ENCODE data around the gene OLAH. TPM values are rescaled to one million over a fixed set of nuclear protein-coding genes. Genes with fewer than 3 reads are reported as not detected.
A peak's percentile ranks its signal among the peaks of the same experiment; 100 is the strongest.

The OLAH gene
- total and polyA plus RNA-seq, 8 donors = 0.53 to 1.6 TPM; not detected in 6

DNA sequence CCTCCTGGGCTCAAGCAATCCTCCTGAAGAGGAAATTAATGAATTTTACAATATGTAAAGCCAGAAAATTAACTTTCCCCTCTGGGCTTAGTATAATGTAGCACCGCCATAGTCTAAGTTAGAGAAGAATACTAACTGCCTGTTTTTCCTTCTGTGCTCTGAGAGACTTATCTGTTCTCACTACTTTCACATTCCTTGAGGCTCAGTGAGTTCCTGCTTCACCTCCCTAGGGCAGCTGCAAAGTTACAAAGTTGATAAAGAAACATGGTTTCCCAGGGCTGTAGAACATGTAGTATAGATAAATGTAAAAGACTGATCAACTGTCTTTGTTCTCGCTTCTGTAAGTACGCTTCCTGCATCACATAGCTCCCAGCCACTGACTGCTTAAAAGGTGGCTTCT lies 16.0 kb upstream of the OLAH start:
- Histone ChIP-seq H3K36me3 (no peaks in the 10 kb centered on the region), H3K4me3 (no peak overlapping the region), H3K27ac (no peak overlapping the region), H3K4me1 (peaks cover 0 to 4% (median 0%) of the 10 kb centered on the region in 4 donors), H3K9me3 (no peaks in the 10 kb centered on the region), H3K27me3 (no peaks in the 10 kb centered on the region)
- peak in 1 of 2 donors; percentile 9 for DNase-seq
- whole genome bisulfite sequencing, 5 donors = 23 to 54% (median 43%) methylated on average over 3 of the region's 3 CpGs
- intact Hi-C loops (cut with DNase I; ENCODE audit: low total_unique reads) = no loop called here
- TF ChIP-seq EP300 (IDR thresholded peaks at IDR 0.05) = no peak
- no peak for TF ChIP-seq POLR2A (IDR thresholded peaks at IDR 0.05)
- no peak for TF ChIP-seq POLR2AphosphoS5 (IDR thresholded peaks at IDR 0.05)
- no peak for TF ChIP-seq CTCF (IDR thresholded peaks at IDR 0.05)

DNA sequence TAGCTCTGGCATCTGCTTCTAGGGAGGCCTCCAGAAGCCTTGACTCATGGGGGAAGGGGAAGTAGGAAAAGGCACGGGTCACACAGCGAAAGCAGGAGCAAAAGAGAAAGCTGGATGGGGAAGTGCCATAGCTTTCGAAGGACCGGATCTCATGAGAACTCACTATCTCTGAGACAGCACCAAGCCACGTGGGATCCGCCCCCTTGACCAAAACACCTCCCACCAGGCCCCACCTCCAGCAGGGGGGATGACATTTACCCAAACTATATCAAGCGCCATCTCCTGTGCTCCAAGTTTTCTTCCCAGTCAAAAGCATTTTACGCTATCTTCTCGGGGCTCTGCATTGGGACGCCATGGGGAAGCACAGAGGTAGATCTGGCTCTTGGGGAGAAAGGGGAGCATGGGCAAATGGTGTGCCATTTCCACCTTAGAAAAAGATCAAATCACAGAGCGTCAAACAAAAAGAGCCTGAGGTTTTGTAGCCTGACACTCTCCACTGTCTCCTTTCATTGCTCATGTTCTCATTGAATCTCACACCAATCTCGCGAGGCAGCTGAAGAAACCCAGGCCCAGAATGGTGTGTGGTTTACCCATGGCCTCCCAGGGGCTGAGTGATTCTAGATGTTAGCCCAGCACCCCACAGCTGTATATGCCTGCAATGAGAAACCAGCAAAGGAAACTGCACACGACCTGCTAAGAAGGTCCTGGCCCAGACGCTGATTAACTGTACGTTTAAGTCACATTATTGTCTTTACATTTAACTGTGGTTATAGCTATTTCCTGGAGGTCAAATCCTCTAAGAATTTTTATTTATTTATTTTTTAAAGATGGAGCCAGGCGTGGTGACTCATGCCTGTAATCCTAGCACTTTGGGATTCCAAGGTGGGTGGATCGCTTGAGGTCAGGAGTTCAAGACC lies 8.1 kb upstream of the OLAH start:
- Histone ChIP-seq H3K9me3 (no peaks in the 10 kb centered on the region), H3K4me1 (no peaks in the 10 kb centered on the region), H3K27ac (no peak overlapping the region), H3K27me3 (no peaks in the 10 kb centered on the region), H3K36me3 (no peaks in the 10 kb centered on the region), H3K4me3 (no peak overlapping the region)
- intact Hi-C loops (cut with DNase I; ENCODE audit: low total_unique reads) = no loop called here
- peak in 1 of 2 donors; percentile 28 for DNase-seq
- WGBS, 5 donors = 68 to 78% (median 75%) methylated on average over 18 of the region's 18 CpGs
- TF ChIP-seq POLR2A (IDR thresholded peaks at IDR 0.05) = no peak
- TF ChIP-seq CTCF (IDR thresholded peaks at IDR 0.05) = no peak
- no peak for TF ChIP-seq EP300 (IDR thresholded peaks at IDR 0.05)
- TF ChIP-seq POLR2AphosphoS5 (IDR thresholded peaks at IDR 0.05) = no peak

DNA sequence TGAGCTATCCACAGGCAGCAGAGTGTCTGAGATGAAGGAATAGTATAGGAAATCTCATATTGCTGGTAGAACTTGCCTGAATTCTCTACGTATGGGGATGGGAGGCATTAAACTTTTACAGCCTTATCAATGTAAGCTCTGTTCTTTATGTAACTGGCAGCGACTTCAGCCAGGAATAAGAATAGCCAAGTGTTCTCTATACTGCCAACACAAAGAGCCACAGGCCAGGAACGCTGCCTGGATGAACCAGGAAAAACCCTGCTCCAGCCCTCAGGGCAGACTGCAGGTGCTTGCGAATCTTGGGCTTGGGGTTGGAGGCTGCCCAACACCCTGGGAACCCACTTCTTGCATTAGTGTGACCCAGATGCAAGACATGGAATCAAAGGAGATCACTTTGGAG lies 6.1 kb upstream of the OLAH start:
- peak in 1 of 2 donors; percentile 71 for DNase-seq
- intact Hi-C loops (cut with DNase I; ENCODE audit: low total_unique reads) = no loop called here
- Histone ChIP-seq H3K27me3 (no peaks in the 10 kb centered on the region), H3K4me3 (no peak overlapping the region), H3K36me3 (no peaks in the 10 kb centered on the region), H3K9me3 (no peaks in the 10 kb centered on the region), H3K4me1 (no peaks in the 10 kb centered on the region), H3K27ac (peak overlapping the region in 1 of 5 donors; percentile 46)
- no peak for TF ChIP-seq POLR2A (IDR thresholded peaks at IDR 0.05)
- no peak for TF ChIP-seq POLR2AphosphoS5 (IDR thresholded peaks at IDR 0.05)
- TF ChIP-seq CTCF (IDR thresholded peaks at IDR 0.05) = no peak
- no peak for TF ChIP-seq EP300 (IDR thresholded peaks at IDR 0.05)
- 27 to 60% (median 40%) methylated on average over 4 of the region's 4 CpGs for WGBS, 5 donors

DNA sequence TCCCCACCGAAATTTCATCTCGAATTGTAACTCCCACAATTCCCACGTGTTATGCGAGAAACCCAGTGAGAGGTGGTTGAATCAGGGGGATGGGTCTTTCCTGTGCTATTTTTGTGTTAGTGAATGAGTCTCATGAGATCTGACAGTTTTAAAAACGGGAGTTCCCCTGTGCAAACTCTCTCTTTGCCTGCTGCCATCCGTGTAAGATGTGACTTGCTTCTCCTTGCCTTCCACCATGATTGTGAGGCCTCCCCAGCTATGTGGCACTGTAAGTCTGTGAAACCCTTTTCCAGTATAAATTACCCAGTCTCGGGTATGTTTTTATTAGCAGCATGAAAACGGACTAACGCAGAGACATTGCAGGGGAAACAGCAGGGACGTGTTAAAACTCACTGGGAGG lies 5.3 kb upstream of the OLAH start:
- no peaks in the 10 kb centered on the region for H3K36me3 ChIP-seq
- DNase-seq = no peak
- H3K27ac ChIP-seq = no peak overlapping the region
- WGBS, 5 donors = 81 to 92% (median 89%) methylated on average over 10 of the region's 10 CpGs
- no peaks in the 10 kb centered on the region for H3K9me3 ChIP-seq
- H3K27me3 ChIP-seq = no peaks in the 10 kb centered on the region
- no peak overlapping the region for H3K4me3 ChIP-seq
- no peaks in the 10 kb centered on the region for H3K4me1 ChIP-seq
- intact Hi-C loops (cut with DNase I; ENCODE audit: low total_unique reads) = no loop called here
- no peak for TF ChIP-seq EP300 (IDR thresholded peaks at IDR 0.05)
- TF ChIP-seq CTCF (IDR thresholded peaks at IDR 0.05) = no peak
- TF ChIP-seq POLR2AphosphoS5 (IDR thresholded peaks at IDR 0.05) = no peak
- no peak for TF ChIP-seq POLR2A (IDR thresholded peaks at IDR 0.05)
